HepG2 (cell line): Measurements from ENCODE around the gene SEC63. TPM values are rescaled to one million over a fixed set of nuclear protein-coding genes. Genes with fewer than 3 reads are reported as not detected.

Experiments
- ATF7 ChIP-seq, 2 experiments: fragments of 450-650 bp in 1 of 2; sonication (generic) in 1 of 2; formaldehyde crosslinking in 1 of 2; IDR thresholded peaks; 2 replicates each; pipeline versions ENCODE4 v1.4.0 to v1.6.1; 2016 to 2020; ENCODE audit warnings: antibody characterized with exemption in 1 of 2, mild to moderate bottlenecking in 1 of 2, missing genetic modification reagents in 1 of 2
- CREB1 ChIP-seq, 2 experiments: fragments of 450-650 bp in 1 of 2; IDR thresholded peaks; 2 replicates each; pipeline ENCODE4 v1.6.1; 2016 to 2017; ENCODE audit warnings: control low read depth in 1 of 2, mild to moderate bottlenecking in 1 of 2, missing compliant biosample characterization in 1 of 2, missing genetic modification characterization in 1 of 2
- DMAP1 ChIP-seq: IDR thresholded peaks from 2 replicates; pipeline ENCODE4 v1.6.1; 2016
- FOXK2 ChIP-seq: fragments of 450-650 bp; IDR thresholded peaks from 2 replicates; pipeline ENCODE4 v1.6.1; 2016
- KAT2B ChIP-seq: fragments of 150-350 bp; IDR thresholded peaks from 2 replicates; pipeline ENCODE4 v1.6.1; 2014; ENCODE audit warnings: low read depth, low read length, borderline replicate concordance
- KLF11 ChIP-seq: IDR thresholded peaks from 2 replicates; pipeline ENCODE4 v1.6.1; 2016; ENCODE audit warnings: missing compliant biosample characterization
- NCOA1 ChIP-seq: sonication (generic); formaldehyde crosslinking; IDR thresholded peaks from 2 replicates; pipeline ENCODE4 v1.9.0; 2021; ENCODE audit warnings: missing genetic modification reagents
- SAP130 ChIP-seq: IDR thresholded peaks from 2 replicates; pipeline ENCODE4 v1.6.1; 2016; ENCODE audit warnings: low read depth
- TEAD3 ChIP-seq: optimal IDR thresholded peaks from 2 replicates; pipeline ENCODE3; 2016; ENCODE audit warnings: borderline replicate concordance
- TGIF2 ChIP-seq: IDR thresholded peaks from 2 replicates; pipeline ENCODE4 v1.6.1; 2016; ENCODE audit warnings: control low read depth, missing compliant biosample characterization
- ZNF615 ChIP-seq: sonication (generic); formaldehyde crosslinking; IDR thresholded peaks from 2 replicates; pipeline ENCODE4 v1.5.0; 2020; ENCODE audit warnings: mild to moderate bottlenecking, missing genetic modification reagents, borderline replicate concordance
- ZNF678 ChIP-seq: sonication (generic); formaldehyde crosslinking; IDR thresholded peaks from 2 replicates; pipeline ENCODE4 v1.4.0; 2020; ENCODE audit warnings: mild to moderate bottlenecking, missing genetic modification reagents
- polyA plus RNA-seq, 8 experiments: library from polyadenylated mRNA; depleted of rRNA in 3 of 8; stranded (reverse) in 7 of 8; unstranded in 1 of 8; fragments of >200 nt; fragmentation: Illumina TruSeq in 4 of 8; extraction: Trizol in 4 of 8; gene quantifications; 2 replicates each; pipeline versions ENCODE4 v1.2.1 to v1.2.3, GENCODE V29; 2011 to 2016; ENCODE audit warnings: low read depth in 4 of 8, missing spikeins in 1 of 8, mixed read lengths in 1 of 8; ENCODE audit not compliant: insufficient read depth in 1 of 8
- total RNA-seq, 5 experiments: library from RNA; depleted of rRNA; stranded (reverse); fragments of >200 nt; fragmentation: Illumina TruSeq; extraction: Trizol; gene quantifications; 2 replicates each; pipeline ENCODE4 v1.2.3, GENCODE V29; 2016; ENCODE audit warnings: low read depth in 1 of 5
- TF ChIP-seq, protein P1 (sequence below): sonication (generic); formaldehyde crosslinking; IDR thresholded peaks from 2 replicates; pipeline ENCODE4 v1.5.0; 2020; ENCODE audit warnings: mild to moderate bottlenecking, missing genetic modification reagents
- TF ChIP-seq, protein P2 (sequence below): sonication (generic); formaldehyde crosslinking; IDR thresholded peaks from 2 replicates; pipeline ENCODE4 v1.5.1; 2020; ENCODE audit warnings: missing genetic modification reagents, mild to moderate bottlenecking, borderline replicate concordance
- TF ChIP-seq, protein P3 (sequence below): sonication (generic); formaldehyde crosslinking; IDR thresholded peaks from 2 replicates; pipeline ENCODE4 v1.4.0; 2020; ENCODE audit warnings: low read depth, mild to moderate bottlenecking, missing genetic modification reagents
- TF ChIP-seq, protein P4 (sequence below): sonication (generic); formaldehyde crosslinking; IDR thresholded peaks from 2 replicates; pipeline ENCODE4 v1.5.0; 2020; ENCODE audit warnings: mild to moderate bottlenecking, missing genetic modification reagents
- TF ChIP-seq, protein P5 (sequence below): IDR thresholded peaks from 2 replicates; pipeline ENCODE4 v1.6.1; 2016; ENCODE audit warnings: missing compliant biosample characterization, missing genetic modification reagents, borderline replicate concordance
- TF ChIP-seq, protein P6 (sequence below): sonication (generic); formaldehyde crosslinking; IDR thresholded peaks from 2 replicates; pipeline ENCODE4 v1.5.1; 2020; ENCODE audit warnings: mild to moderate bottlenecking, missing genetic modification reagents, moderate library complexity

Gene SEC63
- total and polyA plus RNA-seq, 2 of the 13 experiments (the other 11 are each of a cell fraction or from before 2014, with no cell fraction given), result 20.2 to 45.9 TPM

DNA sequence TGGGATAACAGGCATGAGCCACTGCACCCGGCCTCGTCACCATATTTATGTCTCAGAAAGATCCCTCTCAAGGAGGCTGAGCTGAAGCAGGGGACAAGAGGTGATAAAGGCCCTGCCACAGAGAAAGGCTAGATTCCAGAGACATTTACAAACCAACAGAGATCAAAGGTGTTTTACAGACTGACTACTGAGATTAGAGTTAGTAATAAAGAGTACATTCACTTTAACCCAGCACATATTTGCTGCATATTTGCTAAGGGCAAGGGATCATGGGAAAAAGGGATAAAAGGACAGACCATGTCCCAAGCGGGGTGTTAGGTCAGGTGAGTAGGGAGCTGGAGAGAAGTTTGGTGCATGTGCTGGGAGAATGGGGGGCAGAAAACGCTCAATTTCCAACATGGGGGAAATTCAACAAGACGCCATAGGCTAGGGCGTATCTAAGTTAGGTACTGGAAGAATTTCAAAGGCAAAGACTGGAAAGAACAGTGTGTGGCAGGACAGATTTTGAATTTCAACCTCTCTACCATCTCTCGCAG lies 43.8 kb upstream of the SEC63 start (continued):
- TF ChIP-seq ATF7 (IDR thresholded peaks at IDR 0.05) (no peak), ATF7 (CRISPR knock-in tag; IDR thresholded peaks at IDR 0.05) (peak; percentile 63; the same call in 1 of the 2 replicates), NCOA1 (CRISPR knock-in tag) (no peak), TEAD3 (CRISPR knock-in tag) (peak; percentile 93), TGIF2 (CRISPR knock-in tag) (peak; percentile 38; the same call in 1 of the 2 replicates), DMAP1 (CRISPR knock-in tag) (peak; percentile 44; the same call in 1 of the 2 replicates), FOXK2 (peak; percentile 18; the same call in 1 of the 2 replicates), SAP130 (CRISPR knock-in tag) (peak; percentile 63), KLF11 (no peak), KAT2B (no peak), CREB1 (IDR thresholded peaks at IDR 0.05) (no peak), CREB1 (CRISPR knock-in tag; IDR thresholded peaks at IDR 0.05) (peak; percentile 43; the same call in 1 of the 2 replicates), ZNF678 (CRISPR knock-in tag) (no peak), ZNF615 (CRISPR knock-in tag) (no peak)
- TF ChIP-seq, protein P1, sequence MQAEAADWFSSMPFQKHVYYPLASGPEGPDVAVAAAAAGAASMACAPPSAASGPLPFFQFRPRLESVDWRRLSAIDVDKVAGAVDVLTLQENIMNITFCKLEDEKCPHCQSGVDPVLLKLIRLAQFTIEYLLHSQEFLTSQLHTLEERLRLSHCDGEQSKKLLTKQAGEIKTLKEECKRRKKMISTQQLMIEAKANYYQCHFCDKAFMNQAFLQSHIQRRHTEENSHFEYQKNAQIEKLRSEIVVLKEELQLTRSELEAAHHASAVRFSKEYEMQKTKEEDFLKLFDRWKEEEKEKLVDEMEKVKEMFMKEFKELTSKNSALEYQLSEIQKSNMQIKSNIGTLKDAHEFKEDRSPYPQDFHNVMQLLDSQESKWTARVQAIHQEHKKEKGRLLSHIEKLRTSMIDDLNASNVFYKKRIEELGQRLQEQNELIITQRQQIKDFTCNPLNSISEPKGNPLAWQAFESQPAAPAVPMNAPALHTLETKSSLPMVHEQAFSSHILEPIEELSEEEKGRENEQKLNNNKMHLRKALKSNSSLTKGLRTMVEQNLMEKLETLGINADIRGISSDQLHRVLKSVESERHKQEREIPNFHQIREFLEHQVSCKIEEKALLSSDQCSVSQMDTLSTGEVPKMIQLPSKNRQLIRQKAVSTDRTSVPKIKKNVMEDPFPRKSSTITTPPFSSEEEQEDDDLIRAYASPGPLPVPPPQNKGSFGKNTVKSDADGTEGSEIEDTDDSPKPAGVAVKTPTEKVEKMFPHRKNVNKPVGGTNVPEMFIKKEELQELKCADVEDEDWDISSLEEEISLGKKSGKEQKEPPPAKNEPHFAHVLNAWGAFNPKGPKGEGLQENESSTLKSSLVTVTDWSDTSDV, result no peak
- TF ChIP-seq, protein P2, sequence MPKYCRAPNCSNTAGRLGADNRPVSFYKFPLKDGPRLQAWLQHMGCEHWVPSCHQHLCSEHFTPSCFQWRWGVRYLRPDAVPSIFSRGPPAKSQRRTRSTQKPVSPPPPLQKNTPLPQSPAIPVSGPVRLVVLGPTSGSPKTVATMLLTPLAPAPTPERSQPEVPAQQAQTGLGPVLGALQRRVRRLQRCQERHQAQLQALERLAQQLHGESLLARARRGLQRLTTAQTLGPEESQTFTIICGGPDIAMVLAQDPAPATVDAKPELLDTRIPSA (CRISPR knock-in tag), result no peak
- TF ChIP-seq, protein P3, sequence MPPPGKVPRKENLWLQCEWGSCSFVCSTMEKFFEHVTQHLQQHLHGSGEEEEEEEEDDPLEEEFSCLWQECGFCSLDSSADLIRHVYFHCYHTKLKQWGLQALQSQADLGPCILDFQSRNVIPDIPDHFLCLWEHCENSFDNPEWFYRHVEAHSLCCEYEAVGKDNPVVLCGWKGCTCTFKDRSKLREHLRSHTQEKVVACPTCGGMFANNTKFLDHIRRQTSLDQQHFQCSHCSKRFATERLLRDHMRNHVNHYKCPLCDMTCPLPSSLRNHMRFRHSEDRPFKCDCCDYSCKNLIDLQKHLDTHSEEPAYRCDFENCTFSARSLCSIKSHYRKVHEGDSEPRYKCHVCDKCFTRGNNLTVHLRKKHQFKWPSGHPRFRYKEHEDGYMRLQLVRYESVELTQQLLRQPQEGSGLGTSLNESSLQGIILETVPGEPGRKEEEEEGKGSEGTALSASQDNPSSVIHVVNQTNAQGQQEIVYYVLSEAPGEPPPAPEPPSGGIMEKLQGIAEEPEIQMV (CRISPR knock-in tag), result no peak
- TF ChIP-seq, protein P4, sequence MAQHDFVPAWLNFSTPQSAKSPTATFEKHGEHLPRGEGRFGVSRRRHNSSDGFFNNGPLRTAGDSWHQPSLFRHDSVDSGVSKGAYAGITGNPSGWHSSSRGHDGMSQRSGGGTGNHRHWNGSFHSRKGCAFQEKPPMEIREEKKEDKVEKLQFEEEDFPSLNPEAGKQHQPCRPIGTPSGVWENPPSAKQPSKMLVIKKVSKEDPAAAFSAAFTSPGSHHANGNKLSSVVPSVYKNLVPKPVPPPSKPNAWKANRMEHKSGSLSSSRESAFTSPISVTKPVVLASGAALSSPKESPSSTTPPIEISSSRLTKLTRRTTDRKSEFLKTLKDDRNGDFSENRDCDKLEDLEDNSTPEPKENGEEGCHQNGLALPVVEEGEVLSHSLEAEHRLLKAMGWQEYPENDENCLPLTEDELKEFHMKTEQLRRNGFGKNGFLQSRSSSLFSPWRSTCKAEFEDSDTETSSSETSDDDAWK (CRISPR knock-in tag), result no peak
- TF ChIP-seq, protein P5, sequence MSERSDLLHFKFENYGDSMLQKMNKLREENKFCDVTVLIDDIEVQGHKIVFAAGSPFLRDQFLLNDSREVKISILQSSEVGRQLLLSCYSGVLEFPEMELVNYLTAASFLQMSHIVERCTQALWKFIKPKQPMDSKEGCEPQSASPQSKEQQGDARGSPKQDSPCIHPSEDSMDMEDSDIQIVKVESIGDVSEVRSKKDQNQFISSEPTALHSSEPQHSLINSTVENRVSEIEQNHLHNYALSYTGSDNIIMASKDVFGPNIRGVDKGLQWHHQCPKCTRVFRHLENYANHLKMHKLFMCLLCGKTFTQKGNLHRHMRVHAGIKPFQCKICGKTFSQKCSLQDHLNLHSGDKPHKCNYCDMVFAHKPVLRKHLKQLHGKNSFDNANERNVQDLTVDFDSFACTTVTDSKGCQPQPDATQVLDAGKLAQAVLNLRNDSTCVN (CRISPR knock-in tag), result no peak
- TF ChIP-seq, protein P6, sequence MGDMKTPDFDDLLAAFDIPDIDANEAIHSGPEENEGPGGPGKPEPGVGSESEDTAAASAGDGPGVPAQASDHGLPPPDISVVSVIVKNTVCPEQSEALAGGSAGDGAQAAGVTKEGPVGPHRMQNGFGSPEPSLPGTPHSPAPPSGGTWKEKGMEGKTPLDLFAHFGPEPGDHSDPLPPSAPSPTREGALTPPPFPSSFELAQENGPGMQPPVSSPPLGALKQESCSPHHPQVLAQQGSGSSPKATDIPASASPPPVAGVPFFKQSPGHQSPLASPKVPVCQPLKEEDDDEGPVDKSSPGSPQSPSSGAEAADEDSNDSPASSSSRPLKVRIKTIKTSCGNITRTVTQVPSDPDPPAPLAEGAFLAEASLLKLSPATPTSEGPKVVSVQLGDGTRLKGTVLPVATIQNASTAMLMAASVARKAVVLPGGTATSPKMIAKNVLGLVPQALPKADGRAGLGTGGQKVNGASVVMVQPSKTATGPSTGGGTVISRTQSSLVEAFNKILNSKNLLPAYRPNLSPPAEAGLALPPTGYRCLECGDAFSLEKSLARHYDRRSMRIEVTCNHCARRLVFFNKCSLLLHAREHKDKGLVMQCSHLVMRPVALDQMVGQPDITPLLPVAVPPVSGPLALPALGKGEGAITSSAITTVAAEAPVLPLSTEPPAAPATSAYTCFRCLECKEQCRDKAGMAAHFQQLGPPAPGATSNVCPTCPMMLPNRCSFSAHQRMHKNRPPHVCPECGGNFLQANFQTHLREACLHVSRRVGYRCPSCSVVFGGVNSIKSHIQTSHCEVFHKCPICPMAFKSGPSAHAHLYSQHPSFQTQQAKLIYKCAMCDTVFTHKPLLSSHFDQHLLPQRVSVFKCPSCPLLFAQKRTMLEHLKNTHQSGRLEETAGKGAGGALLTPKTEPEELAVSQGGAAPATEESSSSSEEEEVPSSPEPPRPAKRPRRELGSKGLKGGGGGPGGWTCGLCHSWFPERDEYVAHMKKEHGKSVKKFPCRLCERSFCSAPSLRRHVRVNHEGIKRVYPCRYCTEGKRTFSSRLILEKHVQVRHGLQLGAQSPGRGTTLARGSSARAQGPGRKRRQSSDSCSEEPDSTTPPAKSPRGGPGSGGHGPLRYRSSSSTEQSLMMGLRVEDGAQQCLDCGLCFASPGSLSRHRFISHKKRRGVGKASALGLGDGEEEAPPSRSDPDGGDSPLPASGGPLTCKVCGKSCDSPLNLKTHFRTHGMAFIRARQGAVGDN (CRISPR knock-in tag), result no peak
